SIG-M5 (cell line): Measurements from ENCODE around the gene SLC22A13.
A peak's percentile ranks its signal among the peaks of the same experiment; 100 is the strongest.
"Not testable (repeated sequence)": the region's sequence is repeated elsewhere in the genome, so short reads cannot be mapped to it uniquely, and the experiment has no call there.

ENCODE experiments used
- DNase-seq: peaks from one replicate; lab custom pipeline; 2025; lab: John Stamatoyannopoulos, UW

Gene SLC22A13

GRCh38 chr3:38306941-38307340 lies 41.3 kb downstream of the SLC22A13 start:
- DNase-seq: no peak

GRCh38 chr3:38307599-38307998 lies 42.0 kb downstream of the SLC22A13 start:
- DNase-seq: no peak

GRCh38 chr3:38308456-38308855 lies 42.8 kb downstream of the SLC22A13 start:
- no peak for DNase-seq

- peak; percentile 55 for DNase-seq
Measured at GRCh38 chr3:38311476-38311875, 45.9 kb downstream of the SLC22A13 start.

- DNase-seq: no peak
Measured at GRCh38 chr3:38311941-38312340, 46.3 kb downstream of the SLC22A13 start.

GRCh38 chr3:38312356-38312755 lies 46.7 kb downstream of the SLC22A13 start:
- DNase-seq: no peak

GRCh38 chr3:38313263-38313662 lies 47.7 kb downstream of the SLC22A13 start:
- no peak for DNase-seq

- DNase-seq: no peak
Measured at GRCh38 chr3:38313695-38314094, 48.1 kb downstream of the SLC22A13 start.

- DNase-seq: no peak
Measured at GRCh38 chr3:38314112-38314763, 48.6 kb downstream of the SLC22A13 start.

- DNase-seq: no peak
Measured at GRCh38 chr3:38314764-38315487, 49.3 kb downstream of the SLC22A13 start.

- no peak for DNase-seq
Measured at GRCh38 chr3:38315488-38316230, 50.0 kb downstream of the SLC22A13 start.

- no peak for DNase-seq
Measured at GRCh38 chr3:38316356-38317191, 51.0 kb downstream of the SLC22A13 start.

GRCh38 chr3:38317192-38317759 lies 51.7 kb downstream of the SLC22A13 start:
- no peak for DNase-seq

GRCh38 chr3:38318766-38319671 lies 53.4 kb downstream of the SLC22A13 start:
- no peak for DNase-seq

GRCh38 chr3:38320638-38321037 lies 55.0 kb downstream of the SLC22A13 start:
- not testable (repeated sequence) for DNase-seq

GRCh38 chr3:38323060-38323459 lies 57.4 kb downstream of the SLC22A13 start:
- DNase-seq: no peak

GRCh38 chr3:38325256-38325655 lies 59.6 kb downstream of the SLC22A13 start:
- DNase-seq: no peak

- DNase-seq: no peak
Measured at GRCh38 chr3:38327335-38328009, 61.9 kb downstream of the SLC22A13 start.
